H1 (cell line): Measurements from ENCODE around the gene PARK7. TPM values are rescaled to one million over a fixed set of nuclear protein-coding genes. Genes with fewer than 3 reads are reported as not detected.

Experiments used
- CTCF ChIA-PET: fragments of 300-600 bp; sonication (Branson Sonifier 250); formaldehyde crosslinking; loops from one replicate; lab custom pipeline; 2021; ENCODE audit not compliant: partially characterized antibody; lab: Charles Lee
- POLR2A ChIA-PET: fragments of 300-600 bp; sonication (Branson Sonifier 250); formaldehyde crosslinking; loops from one replicate; lab custom pipeline; 2021; ENCODE audit warnings: inconsistent platforms; ENCODE audit not compliant: partially characterized antibody; lab: Charles Lee
- DNase-seq, 2 experiments: peaks; one replicate each; pipeline versions ENCODE4 v3.0.0 to v3.0.0-alpha.2; 2010 to 2022; ENCODE audit warnings: low spot score in 2 of 2, low read depth in 1 of 2, mixed read lengths in 1 of 2
- FAIRE-seq: peaks from 2 replicates; lab custom pipeline; 2011; peaks lifted over from hg19 to GRCh38; lab: Jason Lieb, UNC
- H2AFZ ChIP-seq: 2 replicates; pipeline ENCODE4 v1.8.1; 2012; ENCODE audit warnings: low read length, inconsistent platforms
- H2AK5ac ChIP-seq: 2 replicates; pipeline ENCODE4 v1.6.1; 2013; ENCODE audit warnings: low read depth, low read length
- H2BK120ac ChIP-seq: replicated peaks from 2 replicates; pipeline ENCODE3; 2013; ENCODE audit warnings: low read depth, low read length, inconsistent platforms
- H2BK12ac ChIP-seq: 2 replicates; pipeline ENCODE4 v1.6.1; 2013; ENCODE audit warnings: low read depth, low read length
- H2BK15ac ChIP-seq: 2 replicates; pipeline ENCODE4 v1.6.1; 2013; ENCODE audit warnings: low read length
- H2BK20ac ChIP-seq: 2 replicates; pipeline ENCODE4 v1.6.1; 2013; ENCODE audit warnings: low read length
- H2BK5ac ChIP-seq: 2 replicates; pipeline ENCODE4 v1.6.1; 2013; ENCODE audit warnings: low read depth, low read length
- H3K14ac ChIP-seq: 2 replicates; pipeline ENCODE4 v1.6.1; 2013; ENCODE audit warnings: inconsistent platforms; ENCODE audit not compliant: insufficient read length
- H3K18ac ChIP-seq: 2 replicates; pipeline ENCODE4 v1.6.1; 2013; ENCODE audit warnings: low read length; ENCODE audit errors: extremely low read depth
- H3K23ac ChIP-seq: 2 replicates; pipeline ENCODE4 v1.6.1; 2013; ENCODE audit warnings: inconsistent platforms; ENCODE audit not compliant: insufficient read length
- H3K23me2 ChIP-seq: 2 replicates; pipeline ENCODE4 v1.6.1; 2013; ENCODE audit warnings: low read depth, low read length
- H3K27ac ChIP-seq: 2 replicates; pipeline ENCODE4 v1.6.1; 2011; ENCODE audit warnings: low read depth, low read length, inconsistent platforms
- H3K27me3 ChIP-seq, 4 experiments: replicated peaks in 1 of 4; 1 replicate in 1 of 4; 2 replicates in 3 of 4; pipeline versions ENCODE4 v1.6.1 to v1.8.1; 2011 to 2013; ENCODE audit warnings: low read length in 3 of 4, mild to moderate bottlenecking in 3 of 4, inconsistent platforms in 2 of 4, mixed read lengths in 2 of 4, moderate library complexity in 1 of 4; ENCODE audit not compliant: control insufficient read depth in 3 of 4, insufficient read depth in 3 of 4; ENCODE audit errors: extremely low read depth in 1 of 4
- H3K36me3 ChIP-seq, 4 experiments: 2 replicates each; pipeline versions ENCODE4 v1.6.1 to v1.8.1; 2011 to 2013; ENCODE audit warnings: mild to moderate bottlenecking in 4 of 4, low read length in 3 of 4, moderate library complexity in 2 of 4, control low read depth in 1 of 4, inconsistent platforms in 1 of 4; ENCODE audit not compliant: insufficient read depth in 4 of 4, control insufficient read depth in 2 of 4
- H3K4ac ChIP-seq: replicated peaks from 2 replicates; pipeline ENCODE3; 2013; ENCODE audit warnings: low read length, low read depth, mixed read lengths, inconsistent platforms; ENCODE audit not compliant: insufficient read length
- H3K4me1 ChIP-seq, 4 experiments: replicated peaks in 1 of 4; 1 replicate in 1 of 4; 2 replicates in 3 of 4; pipeline versions ENCODE4 v1.6.1 to v1.8.1; 2011 to 2013; ENCODE audit warnings: low read length in 3 of 4, inconsistent platforms in 2 of 4, mixed read lengths in 1 of 4; ENCODE audit not compliant: insufficient read depth in 4 of 4, control insufficient read depth in 3 of 4
- H3K4me2 ChIP-seq, 2 experiments: 2 replicates each; pipeline versions ENCODE4 v1.6.1 to v1.8.1; 2011 to 2013; ENCODE audit warnings: low read depth in 2 of 2, low read length in 2 of 2, control low read depth in 1 of 2, inconsistent platforms in 1 of 2, mild to moderate bottlenecking in 1 of 2; ENCODE audit not compliant: insufficient read depth in 1 of 2
- H3K4me3 ChIP-seq, 4 experiments: fragments of 200-600, 300-600 bp in 1 of 4; sonication (generic), shearing (Covaris generic), sonication (Bioruptor Twin) in 1 of 4; 2 replicates each; pipeline versions ENCODE4 v1.5.1 to v1.8.1; 2011 to 2016; ENCODE audit warnings: low read length in 4 of 4, low read depth in 3 of 4, control low read depth in 2 of 4, inconsistent platforms in 2 of 4, mild to moderate bottlenecking in 2 of 4, mixed read lengths in 1 of 4, moderate library complexity in 1 of 4; ENCODE audit not compliant: insufficient read depth in 2 of 4; ENCODE audit errors: extremely low read depth in 1 of 4
- H3K56ac ChIP-seq: replicated peaks from 2 replicates; pipeline ENCODE3; 2013; ENCODE audit warnings: low read depth, mild to moderate bottlenecking, mixed read lengths, low read length, inconsistent platforms; ENCODE audit not compliant: insufficient read length
- H3K79me1 ChIP-seq: 2 replicates; pipeline ENCODE4 v1.6.1; 2013; ENCODE audit warnings: low read depth, low read length, control low read depth
- H3K79me2 ChIP-seq, 2 experiments: 2 replicates each; pipeline versions ENCODE4 v1.6.1 to v1.8.1; 2012 to 2013; ENCODE audit warnings: low read length in 2 of 2, mild to moderate bottlenecking in 2 of 2, inconsistent platforms in 1 of 2; ENCODE audit not compliant: insufficient read depth in 2 of 2, control insufficient read depth in 1 of 2
- H3K9ac ChIP-seq, 4 experiments: replicated peaks in 1 of 4; 1 replicate in 1 of 4; 2 replicates in 3 of 4; pipeline versions ENCODE4 v1.6.1 to v1.8.1; 2011 to 2013; ENCODE audit warnings: low read depth in 3 of 4, low read length in 3 of 4, control low read depth in 2 of 4, mild to moderate bottlenecking in 2 of 4, moderate library complexity in 2 of 4, inconsistent platforms in 1 of 4; ENCODE audit errors: extremely low read depth in 1 of 4
- H3K9me3 ChIP-seq, 2 experiments: 2 replicates each; pipeline versions ENCODE4 v1.6.1 to v1.8.1; 2012 to 2013; ENCODE audit warnings: mild to moderate bottlenecking in 2 of 2, moderate library complexity in 2 of 2, control low read depth in 1 of 2, inconsistent platforms in 1 of 2, low read depth in 1 of 2, low read length in 1 of 2, mixed read lengths in 1 of 2; ENCODE audit not compliant: insufficient read depth in 2 of 2
- H4K20me1 ChIP-seq, 2 experiments: replicated peaks in 1 of 2; 2 replicates each; pipeline versions ENCODE3 to v1.8.1; 2011 to 2013; ENCODE audit warnings: inconsistent platforms in 2 of 2, low read length in 2 of 2, mild to moderate bottlenecking in 1 of 2; ENCODE audit not compliant: insufficient read depth in 2 of 2, control insufficient read depth in 1 of 2
- H4K5ac ChIP-seq: 2 replicates; pipeline ENCODE4 v1.6.1; 2013; ENCODE audit warnings: low read length, low read depth, mixed read lengths, inconsistent platforms; ENCODE audit not compliant: insufficient read length
- H4K8ac ChIP-seq: 2 replicates; pipeline ENCODE4 v1.8.0; 2013; ENCODE audit warnings: mild to moderate bottlenecking, moderate library complexity, low read length, inconsistent platforms; ENCODE audit not compliant: insufficient read depth; ENCODE audit errors: extremely low read depth
- H4K91ac ChIP-seq: replicated peaks from 2 replicates; pipeline ENCODE3; 2013; ENCODE audit warnings: low read length, mixed read lengths, inconsistent platforms; ENCODE audit not compliant: insufficient read length
- BRCA1 ChIP-seq: IDR thresholded peaks from 2 replicates; pipeline ENCODE4 v1.6.1; 2012; ENCODE audit warnings: low read depth, low read length, improper control_type of control experiment
- KDM4A ChIP-seq: IDR thresholded peaks from one replicate; pipeline ENCODE4 v1.7.1; 2012; ENCODE audit warnings: low read depth, mild to moderate bottlenecking, moderate library complexity, low read length, inconsistent platforms; ENCODE audit not compliant: severe bottlenecking
- POU5F1 ChIP-seq: IDR thresholded peaks from 2 replicates; pipeline ENCODE4 v1.6.1; 2011; ENCODE audit warnings: low read depth, mild to moderate bottlenecking, low read length, moderate library complexity
- TAF7 ChIP-seq: optimal IDR thresholded peaks from 2 replicates; pipeline ENCODE3; 2011; ENCODE audit warnings: low read depth, mild to moderate bottlenecking, inconsistent platforms, low read length, moderate library complexity, borderline replicate concordance
- WGBS, 2 experiments: shearing (Covaris generic) in 1 of 2; methylation state at CpG; one replicate each; pipeline versions ENCODE4 v1.1.6 to v1.1.7; 2013 to 2015; ENCODE audit warnings: low lambda C conversion rate in 2 of 2, mixed read lengths in 2 of 2, inconsistent platforms in 1 of 2, low coverage in 1 of 2, missing lambda C conversion rate in 1 of 2; ENCODE audit not compliant: insufficient replicate concordance in 2 of 2, insufficient coverage in 1 of 2, insufficient read length in 1 of 2; ENCODE audit errors: extremely low coverage in 1 of 2, missing lambda C conversion rate in 1 of 2; 5-methylcytosine and 5-hydroxymethylcytosine counted together
- polyA plus RNA-seq, 7 experiments: library from polyadenylated mRNA; depleted of rRNA in 3 of 7; stranded (reverse) in 5 of 7; unstranded in 2 of 7; fragments of >200 nt in 5 of 7; fragments of 200-250 nt in 2 of 7; gene quantifications; 1 replicate in 5 of 7; 2 replicates in 1 of 7; 4 replicates in 1 of 7; pipeline versions ENCODE4 v1.2.1 to v1.2.3, GENCODE V29; 2011 to 2013; ENCODE audit warnings: missing spikeins in 2 of 7, mixed read lengths in 2 of 7
- total RNA-seq: library from RNA; stranded (reverse); fragmentation: NEBNext Ultra II Directional; extraction: Animal tissue kit (Norgen Biotek cat#: 25700); gene quantifications from 2 replicates; pipeline ENCODE4 v1.2.1, GENCODE V29; 2021

PARK7 gene
- total and polyA plus RNA-seq, 2 of the 8 experiments (the other 6 are each of a cell fraction or from before 2014, with no cell fraction given), result 206 to 383 TPM

- Histone ChIP-seq H2AK5ac (no peak overlapping the region), H2BK120ac (no peak overlapping the region), H3K14ac (no peak overlapping the region), H4K5ac (no peak overlapping the region), H3K79me1 (no peaks in the 10 kb centered on the region), H3K18ac (no peak overlapping the region), H4K8ac (no peak overlapping the region), H3K23me2 (peaks cover 7% of the 10 kb centered on the region; the same call in 1 of the 2 replicates), H4K20me1 (peaks cover 0 to 6% of the 10 kb centered on the region in 2 experiments), H2BK20ac (no peak overlapping the region), H3K27me3 (no peaks in the 10 kb centered on the region), H3K56ac (no peak overlapping the region), H2BK5ac (no peak overlapping the region), H3K9me3 (no peaks in the 10 kb centered on the region), H2BK12ac (no peak overlapping the region), H2BK15ac (no peak overlapping the region), H3K4me2 (no peak overlapping the region), H4K91ac (no peak overlapping the region), H3K27ac (no peak overlapping the region), H3K79me2 (no peaks in the 10 kb centered on the region), H3K4me1 (peaks cover 0 to 3% (median under 1%) of the 10 kb centered on the region in 4 experiments; a peak in 4 of 7 replicates), H2AFZ (no peak overlapping the region), H3K4me3 (no peak overlapping the region), H3K4ac (no peak overlapping the region), H3K23ac (no peak overlapping the region), H3K9ac (no peak overlapping the region), H3K36me3 (peaks cover 0 to 6% (median 1%) of the 10 kb centered on the region in 4 experiments; a peak in 1 of 8 replicates)
- FAIRE-seq, result no peak
- ChIA-PET CTCF (interaction anchor here (0.8 to 3.4 kb wide), 2 partner anchors 11 to 27 kb away, joined by 3 to 14 read pairs; no protein-coding TSS in a partner anchor), POLR2A (no interaction called here)
- no peak for DNase-seq
- TF ChIP-seq BRCA1 (no peak), KDM4A (no peak), POU5F1 (no peak), TAF7 (no peak)
- 90% methylated on average over 4 of the region's 4 CpGs; no CpG with 5 or more reads in 1 of the 2 experiments for WGBS, 2 experiments
These were observed 31.4 kb downstream of the PARK7 start for GRCh38 chr1:7992885-7993284.
